ENCODE measurements around the gene CNTRL. TPM values are rescaled to one million over a fixed set of nuclear protein-coding genes. Genes with fewer than 3 reads are reported as not detected.

CNTRL gene
- total RNA-seq, 1 donor from 2014 or later, result 20.3 TPM

- H3K27me3 ChIP-seq, result no peaks in the 10 kb centered on the region
- intact Hi-C loops (cut with DNase I), result no loop called here
- no peaks in the 10 kb centered on the region for H3K9me3 ChIP-seq
- H3K36me3 ChIP-seq, result peaks cover 70% of the 10 kb centered on the region
- TF ChIP-seq CTCF (IDR thresholded peaks at IDR 0.05), result no peak
- no peaks in the 10 kb centered on the region for H3K4me1 ChIP-seq
- no peak overlapping the region for H3K4me3 ChIP-seq
- DNase-seq (no peak), ATAC-seq (no peak)
- peak overlapping the region; percentile 7 for H3K27ac ChIP-seq
Observed at GRCh38 chr9:121160025-121160424, 85.3 kb downstream of the CNTRL start.

- intact Hi-C loops (cut with DNase I), result no loop called here
- no peak for TF ChIP-seq CTCF (IDR thresholded peaks at IDR 0.05)
- H3K27me3 ChIP-seq, result no peaks in the 10 kb centered on the region
- H3K36me3 ChIP-seq, result peaks cover 62% of the 10 kb centered on the region
- ATAC-seq, result peak; percentile 49
- no peak overlapping the region for H3K27ac ChIP-seq
- no peak overlapping the region for H3K4me3 ChIP-seq
- peaks cover 13% of the 10 kb centered on the region for H3K4me1 ChIP-seq
- DNase-seq, result no peak
- no peaks in the 10 kb centered on the region for H3K9me3 ChIP-seq
Observed at GRCh38 chr9:121168052-121168451, 93.3 kb downstream of the CNTRL start.

GRCh38 chr9:121169094-121169601 is 94.4 kb downstream of the CNTRL start:
- ATAC-seq, result peak; percentile 83
- intact Hi-C loops (cut with DNase I), result no loop called here
- no peaks in the 10 kb centered on the region for H3K9me3 ChIP-seq
- peaks cover 72% of the 10 kb centered on the region for H3K36me3 ChIP-seq
- H3K4me1 ChIP-seq, result peaks cover 13% of the 10 kb centered on the region
- H3K27ac ChIP-seq, result peak overlapping the region; percentile 37
- no peak overlapping the region for H3K4me3 ChIP-seq
- TF ChIP-seq CTCF (IDR thresholded peaks at IDR 0.05), result peak; percentile 56
- DNase-seq, result no peak
- no peaks in the 10 kb centered on the region for H3K27me3 ChIP-seq

- TF ChIP-seq CTCF (IDR thresholded peaks at IDR 0.05), result no peak
- intact Hi-C loops (cut with DNase I), result no loop called here
- no peak overlapping the region for H3K27ac ChIP-seq
- H3K27me3 ChIP-seq, result no peaks in the 10 kb centered on the region
- peaks cover 13% of the 10 kb centered on the region for H3K4me1 ChIP-seq
- no peak for ATAC-seq
- H3K9me3 ChIP-seq, result no peaks in the 10 kb centered on the region
- H3K36me3 ChIP-seq, result peaks cover 75% of the 10 kb centered on the region
- DNase-seq, result no peak
- H3K4me3 ChIP-seq, result no peak overlapping the region
Observed at GRCh38 chr9:121171236-121171635, 96.5 kb downstream of the CNTRL start.

GRCh38 chr9:121172726-121173487 is 98.2 kb downstream of the CNTRL start:
- Histone ChIP-seq H3K27me3 (no peaks in the 10 kb centered on the region), H3K36me3 (peaks cover 84% of the 10 kb centered on the region), H3K4me3 (no peak overlapping the region), H3K27ac (no peak overlapping the region), H3K9me3 (no peaks in the 10 kb centered on the region), H3K4me1 (peaks cover 13% of the 10 kb centered on the region)
- no peak for DNase-seq
- intact Hi-C loops (cut with DNase I), result no loop called here
- TF ChIP-seq CTCF (IDR thresholded peaks at IDR 0.05), result no peak
- no peak for ATAC-seq

Measured in upper lobe of right lung (tissue), 1 donor.